ENCODE measurements around the gene OTUD3.
"Not testable (repeated sequence)": the region's sequence is repeated elsewhere in the genome, so short reads cannot be mapped to it uniquely, and the experiment has no call there.

DNA sequence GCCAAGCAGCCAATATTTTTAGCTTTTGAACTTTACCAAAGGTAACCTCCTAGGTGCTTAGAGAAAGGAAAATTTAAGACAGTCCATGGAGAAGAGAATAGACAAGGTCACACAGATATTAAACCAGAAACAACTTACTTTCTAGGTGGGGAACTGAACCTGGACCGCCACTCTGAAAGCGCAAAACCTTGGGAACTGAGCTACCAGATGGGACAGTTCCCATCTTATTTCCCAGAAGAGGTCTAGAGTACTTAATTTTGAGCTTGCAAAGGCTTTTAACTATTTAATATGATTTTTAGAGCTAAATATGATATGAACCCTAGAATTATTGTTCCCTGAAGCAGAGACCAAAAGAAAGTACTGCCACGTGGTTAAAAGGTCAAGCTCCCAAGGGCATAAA lies 32.9 kb upstream of the OTUD3 start:
- TF ChIP-seq, protein P1, sequence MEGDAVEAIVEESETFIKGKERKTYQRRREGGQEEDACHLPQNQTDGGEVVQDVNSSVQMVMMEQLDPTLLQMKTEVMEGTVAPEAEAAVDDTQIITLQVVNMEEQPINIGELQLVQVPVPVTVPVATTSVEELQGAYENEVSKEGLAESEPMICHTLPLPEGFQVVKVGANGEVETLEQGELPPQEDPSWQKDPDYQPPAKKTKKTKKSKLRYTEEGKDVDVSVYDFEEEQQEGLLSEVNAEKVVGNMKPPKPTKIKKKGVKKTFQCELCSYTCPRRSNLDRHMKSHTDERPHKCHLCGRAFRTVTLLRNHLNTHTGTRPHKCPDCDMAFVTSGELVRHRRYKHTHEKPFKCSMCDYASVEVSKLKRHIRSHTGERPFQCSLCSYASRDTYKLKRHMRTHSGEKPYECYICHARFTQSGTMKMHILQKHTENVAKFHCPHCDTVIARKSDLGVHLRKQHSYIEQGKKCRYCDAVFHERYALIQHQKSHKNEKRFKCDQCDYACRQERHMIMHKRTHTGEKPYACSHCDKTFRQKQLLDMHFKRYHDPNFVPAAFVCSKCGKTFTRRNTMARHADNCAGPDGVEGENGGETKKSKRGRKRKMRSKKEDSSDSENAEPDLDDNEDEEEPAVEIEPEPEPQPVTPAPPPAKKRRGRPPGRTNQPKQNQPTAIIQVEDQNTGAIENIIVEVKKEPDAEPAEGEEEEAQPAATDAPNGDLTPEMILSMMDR (IDR thresholded peaks at IDR 0.05; ENCODE audit: poor library complexity): not testable (repeated sequence)
- TF ChIP-seq EZH2 (IDR thresholded peaks at IDR 0.05; ENCODE audit: borderline replicate concordance): not testable (repeated sequence)

Measured in hepatocyte (in vitro differentiated cells).